NCI-H2029 treated with DMSO at 0.1 percent for 48 hours (cell line): ENCODE data around the gene MACROD2.
"Not testable (repeated sequence)": the region's sequence is repeated elsewhere in the genome, so short reads cannot be mapped to it uniquely, and the experiment has no call there.

ENCODE experiments used
- DNase-seq: peaks from one replicate; lab custom pipeline; 2025; lab: John Stamatoyannopoulos, UW

The MACROD2 gene

DNA sequence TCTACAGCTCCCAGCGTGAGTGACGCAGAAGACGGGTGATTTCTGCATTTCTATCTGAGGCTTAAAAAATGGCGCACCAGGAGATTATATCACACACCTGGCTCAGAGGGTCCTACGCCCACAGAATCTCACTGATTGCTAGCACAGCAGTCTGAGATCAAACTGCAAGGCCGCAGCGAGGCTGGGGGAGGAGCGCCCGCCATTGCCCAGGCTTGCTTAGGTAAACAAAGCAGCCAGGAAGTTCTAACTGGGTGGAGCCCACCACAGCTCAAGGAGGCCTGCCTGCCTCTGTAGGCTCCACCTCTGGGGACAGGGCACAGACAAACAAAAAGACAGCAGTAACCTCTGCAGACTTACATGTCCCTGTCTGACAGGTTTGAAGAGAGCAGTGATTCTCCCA lies 275.4 kb downstream of the MACROD2 start:
- DNase-seq, result not testable (repeated sequence)

DNA sequence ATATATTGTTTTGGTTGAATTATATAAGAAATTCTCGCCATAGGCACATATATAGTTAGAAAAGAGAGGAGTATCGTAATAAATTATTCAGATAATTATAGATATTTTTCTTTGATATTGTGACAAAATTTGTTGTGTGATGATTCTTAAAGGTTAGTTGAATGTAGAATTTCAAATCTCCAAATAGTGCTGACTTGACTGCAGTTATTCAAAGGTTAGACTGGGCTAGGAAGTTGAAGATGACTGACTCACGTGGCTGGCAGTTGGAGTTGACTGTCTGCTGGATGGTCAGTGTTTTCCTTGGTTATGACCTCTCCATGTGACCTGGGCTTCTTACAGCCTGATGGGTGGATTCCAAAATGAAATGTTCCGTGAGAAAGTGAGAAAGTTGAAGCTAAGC lies 286.8 kb downstream of the MACROD2 start:
- no peak for DNase-seq

DNA sequence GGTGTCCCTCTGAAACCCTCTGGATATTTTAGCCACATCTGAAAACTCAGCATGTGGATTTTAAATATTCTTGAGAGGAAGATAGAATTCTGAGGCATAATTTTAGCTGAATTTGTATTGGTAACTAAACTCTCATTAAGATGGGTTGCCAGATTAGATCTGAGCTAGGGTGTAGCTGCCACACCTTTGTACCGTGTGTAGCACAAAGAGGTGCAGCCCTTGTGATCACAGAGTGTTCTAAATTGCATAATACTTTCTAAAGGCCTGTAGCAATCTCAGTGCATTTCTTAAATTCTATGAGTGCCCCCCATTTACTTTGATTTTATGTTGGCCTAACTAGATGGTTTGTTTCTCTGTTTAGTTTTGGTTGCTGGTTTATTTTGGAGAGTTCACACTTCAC lies 289.1 kb downstream of the MACROD2 start:
- no peak for DNase-seq

DNA sequence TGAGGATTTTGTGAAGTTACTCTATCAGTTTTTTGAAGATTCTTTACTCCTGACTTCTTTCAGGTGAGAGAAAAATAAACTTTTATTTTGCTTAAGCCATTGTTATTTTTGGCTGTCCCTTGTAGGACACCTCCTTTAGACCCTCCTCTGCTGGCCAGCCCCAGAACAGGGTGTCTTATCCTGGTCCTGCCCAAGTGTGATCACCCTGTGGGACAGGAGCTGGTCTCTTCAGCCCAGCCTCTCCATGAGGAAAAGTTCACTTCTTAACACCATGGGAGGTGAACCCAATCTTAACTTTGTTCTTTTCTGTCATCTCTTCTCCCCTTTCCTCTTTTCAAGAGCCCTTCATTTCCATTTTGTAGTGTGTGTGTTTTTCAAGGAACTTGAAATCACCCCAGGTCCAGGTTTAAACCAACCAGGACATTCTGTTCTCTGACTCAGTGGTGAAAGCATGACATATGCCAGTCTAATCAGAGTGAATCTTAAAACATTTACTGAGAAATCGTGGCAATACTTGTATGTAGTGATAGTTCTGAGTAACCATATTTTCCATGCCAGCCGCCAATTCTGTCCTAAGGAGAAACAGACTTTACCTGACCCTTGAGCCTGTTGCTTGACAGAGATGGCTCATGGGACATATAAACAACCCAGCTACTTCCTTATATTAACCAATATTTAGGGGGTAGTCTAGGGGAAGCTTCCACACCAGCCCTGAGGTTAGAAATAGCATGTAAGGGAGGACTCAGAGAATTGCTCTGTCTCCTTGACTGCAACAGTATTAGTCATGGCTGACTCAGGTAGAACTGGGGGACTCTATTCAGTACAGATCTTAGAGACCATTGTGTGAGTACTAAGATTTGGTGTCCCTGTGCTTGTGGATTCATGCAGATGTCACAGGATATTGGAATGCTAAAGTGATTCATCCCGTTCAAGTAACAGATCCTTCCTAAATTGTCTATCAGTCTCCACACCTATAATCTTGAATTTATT lies 293.3 kb downstream of the MACROD2 start:
- no peak for DNase-seq

DNA sequence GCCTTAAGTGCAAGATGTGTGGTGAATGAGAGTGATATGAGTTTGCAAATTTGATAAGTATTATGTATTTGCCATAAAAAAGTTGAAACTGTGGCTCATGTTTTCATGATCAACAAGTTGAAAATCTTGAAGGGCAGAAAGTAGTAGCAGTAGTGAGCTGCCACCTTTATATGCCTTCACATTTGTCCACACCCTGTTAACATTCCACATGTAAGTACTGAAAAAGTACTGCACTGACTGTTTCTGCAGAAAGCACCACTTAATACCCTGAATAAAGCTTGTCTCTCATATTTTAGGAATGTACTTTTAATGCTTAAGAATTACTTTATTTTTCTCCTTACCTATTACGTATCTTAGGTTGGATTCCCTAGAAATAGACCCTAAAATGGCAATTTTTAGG lies 296.2 kb downstream of the MACROD2 start:
- DNase-seq, result no peak

DNA sequence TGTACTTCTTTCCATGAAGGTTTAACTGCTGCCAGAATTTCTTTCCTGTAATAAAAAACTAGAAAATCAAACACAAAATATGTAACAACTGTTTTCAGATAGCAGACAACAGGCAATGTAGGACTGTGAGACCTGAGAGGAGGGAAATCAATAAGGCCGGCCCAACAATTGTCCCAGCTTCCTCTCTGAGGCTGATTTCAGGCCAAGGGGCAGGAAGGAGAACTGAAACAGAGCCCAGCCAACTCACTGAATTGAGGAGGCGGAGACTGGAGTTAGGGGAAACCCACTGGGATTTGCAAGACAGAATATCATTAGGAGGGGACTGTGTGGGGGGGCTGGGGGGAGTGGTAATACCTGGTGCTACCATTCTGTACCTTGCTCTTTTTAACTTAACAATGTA lies 299.9 kb downstream of the MACROD2 start:
- DNase-seq, result no peak

DNA sequence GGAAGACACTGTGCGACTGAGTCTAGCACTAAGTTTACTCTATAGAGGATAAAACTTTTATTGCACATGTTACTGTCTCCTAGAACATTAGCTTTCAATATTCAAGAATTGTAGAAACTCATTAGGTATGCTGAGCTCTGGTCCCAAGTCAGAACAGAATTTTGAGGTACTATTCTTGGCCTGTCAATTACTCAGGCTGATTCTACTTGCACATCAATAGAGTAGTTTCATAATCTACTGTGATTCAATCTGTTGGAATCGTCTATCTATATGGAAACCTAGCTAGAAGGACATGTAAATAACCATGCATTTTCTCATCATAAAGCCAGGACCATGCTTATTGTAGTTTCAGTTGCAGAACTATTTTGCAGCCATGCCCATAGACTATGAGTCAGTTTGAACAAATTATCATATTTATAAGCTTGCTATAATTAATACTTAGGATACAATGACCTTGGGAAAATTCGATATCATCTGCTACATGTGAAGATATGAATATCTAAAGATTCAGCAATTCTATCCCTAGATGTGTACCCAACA lies 300.5 kb downstream of the MACROD2 start:
- DNase-seq, result no peak

DNA sequence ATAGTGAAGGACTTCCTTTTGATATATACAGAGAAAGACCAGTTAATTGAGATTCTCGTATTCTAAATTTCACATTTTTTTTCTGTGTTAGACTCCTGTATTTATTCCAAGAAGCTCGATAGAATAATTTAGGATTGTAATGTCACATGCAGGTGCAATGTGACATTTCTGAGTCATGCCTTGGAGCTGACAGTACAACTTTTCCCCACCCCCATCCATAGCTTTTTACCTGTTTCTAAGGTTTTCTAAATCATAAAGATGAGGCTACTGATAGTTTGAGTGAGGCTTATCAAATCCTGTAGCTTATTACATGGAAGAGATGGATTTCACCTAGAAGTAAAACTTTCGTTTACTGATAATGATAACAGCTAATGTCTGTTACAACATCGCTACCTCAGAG lies 304.5 kb downstream of the MACROD2 start:
- DNase-seq, result no peak

DNA sequence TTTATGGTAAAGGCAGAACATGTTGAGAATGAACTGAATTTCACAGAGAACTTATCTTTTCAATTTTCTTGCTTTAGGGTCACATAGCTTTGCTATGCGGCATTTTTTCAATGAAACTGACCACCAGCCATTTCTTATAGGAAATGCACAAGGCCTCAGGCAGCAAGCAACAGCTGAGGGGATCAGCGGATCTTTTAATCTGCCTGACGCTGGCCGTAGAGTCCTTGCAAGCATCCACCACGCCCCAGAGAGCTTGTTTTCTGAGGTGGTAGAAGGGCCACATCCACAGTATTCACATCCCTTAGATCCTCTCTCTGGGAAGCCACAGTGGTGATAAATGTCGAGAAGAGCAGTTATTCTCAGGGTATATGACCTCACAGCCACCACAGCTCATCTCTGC lies 307.8 kb downstream of the MACROD2 start:
- DNase-seq, result no peak

DNA sequence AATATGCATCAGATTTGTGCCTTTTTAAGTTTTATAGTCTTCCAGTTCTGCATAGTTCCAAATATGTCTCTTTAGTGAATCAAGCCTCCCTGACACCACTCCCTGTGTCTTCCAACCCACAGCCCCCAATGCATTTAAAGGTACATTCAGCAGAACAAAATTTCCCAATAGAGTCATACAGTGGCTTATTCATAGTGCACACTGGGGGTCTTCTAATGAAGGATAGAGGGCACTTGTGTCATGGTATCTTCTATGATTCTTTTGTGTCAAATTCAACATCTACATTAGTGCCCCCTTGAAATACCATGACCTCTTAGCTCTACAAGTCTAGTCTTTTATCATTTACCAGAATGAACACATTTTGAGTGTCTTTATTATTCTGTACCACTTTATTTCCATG lies 308.3 kb downstream of the MACROD2 start:
- no peak for DNase-seq

DNA sequence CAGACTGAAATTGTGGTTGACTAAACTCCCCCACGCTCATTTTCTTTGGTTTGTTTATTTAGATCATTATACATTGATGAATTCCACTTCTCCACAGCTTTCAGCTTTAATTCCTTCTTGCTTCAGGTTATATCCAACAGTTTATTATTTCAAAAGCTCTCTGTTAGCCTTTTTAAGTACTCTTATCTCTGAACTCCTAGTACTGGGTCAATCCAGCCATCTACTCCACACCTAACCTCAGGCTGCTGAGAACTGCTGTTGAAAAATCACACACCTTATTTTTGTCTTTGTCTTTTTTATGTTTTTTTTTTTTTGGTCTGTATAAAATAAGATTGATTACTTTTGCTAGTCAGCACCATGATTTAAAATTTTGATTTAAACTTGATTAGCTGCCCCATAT lies 309.2 kb downstream of the MACROD2 start:
- no peak for DNase-seq

DNA sequence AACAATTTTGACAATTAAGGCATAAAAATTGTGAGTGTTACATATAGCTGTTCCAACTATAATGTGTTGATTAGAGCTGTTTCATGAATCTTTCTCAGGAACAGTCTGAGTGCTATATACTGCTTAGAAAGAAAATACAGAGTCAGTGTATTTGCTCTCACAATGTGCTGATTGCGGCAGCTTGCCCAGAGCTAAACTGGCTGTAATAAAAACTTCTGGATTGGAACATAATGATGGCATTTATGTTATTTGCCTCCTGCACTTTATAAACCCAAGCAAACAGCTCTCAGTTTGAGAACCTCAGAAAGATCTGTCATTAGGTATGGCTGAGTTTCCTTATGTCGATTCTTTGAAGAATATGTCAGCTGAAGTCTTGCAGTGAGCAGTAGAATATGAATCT lies 312.6 kb downstream of the MACROD2 start:
- no peak for DNase-seq

DNA sequence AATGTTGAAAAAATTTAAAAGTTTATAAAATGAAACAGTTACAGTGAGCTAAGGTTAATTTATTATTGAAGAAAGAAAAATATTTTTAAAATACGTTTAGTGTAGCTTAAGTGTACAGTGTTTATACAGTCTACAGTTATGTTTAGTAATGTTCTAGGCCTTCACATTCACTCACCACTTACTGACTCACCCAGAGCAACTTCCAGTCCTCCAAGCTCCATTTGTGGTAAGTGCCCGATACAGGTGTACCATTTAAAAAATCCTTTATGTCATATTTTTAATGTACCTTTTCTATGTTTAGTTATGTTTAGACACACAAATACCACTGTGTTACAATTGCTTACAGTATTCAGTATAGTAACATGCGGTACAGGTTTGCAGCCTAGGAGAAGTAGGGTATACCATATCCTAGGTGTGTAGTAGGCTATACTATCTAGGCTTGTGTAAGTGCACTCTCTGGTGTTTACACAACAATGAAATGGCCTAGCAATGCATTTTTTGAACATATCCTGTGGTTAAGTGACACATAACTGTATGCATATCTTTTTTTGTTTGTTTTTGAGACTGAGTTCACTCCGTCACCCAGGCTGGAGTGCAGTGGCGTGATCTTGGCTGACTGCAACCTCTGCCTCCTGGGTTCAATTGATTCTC lies 315.8 kb downstream of the MACROD2 start:
- DNase-seq, result no peak

DNA sequence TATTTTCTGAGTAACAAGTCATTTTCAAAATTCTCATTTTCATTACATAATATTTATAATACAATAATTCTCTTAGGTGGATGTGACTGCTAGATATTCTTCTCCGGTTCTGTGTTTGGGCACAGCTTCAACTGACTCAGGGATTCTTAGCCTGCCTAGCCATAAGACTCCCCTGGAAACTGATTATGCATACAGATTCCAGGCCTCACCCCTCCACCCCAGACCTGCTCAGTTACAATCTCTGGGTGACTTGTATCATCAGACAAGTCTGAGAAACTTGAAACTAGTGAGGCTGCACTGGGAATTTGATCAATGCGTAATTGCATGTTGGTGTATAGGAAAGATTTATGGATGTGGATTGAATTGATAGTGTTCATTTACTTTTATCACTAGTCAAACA lies 316.7 kb downstream of the MACROD2 start:
- no peak for DNase-seq

DNA sequence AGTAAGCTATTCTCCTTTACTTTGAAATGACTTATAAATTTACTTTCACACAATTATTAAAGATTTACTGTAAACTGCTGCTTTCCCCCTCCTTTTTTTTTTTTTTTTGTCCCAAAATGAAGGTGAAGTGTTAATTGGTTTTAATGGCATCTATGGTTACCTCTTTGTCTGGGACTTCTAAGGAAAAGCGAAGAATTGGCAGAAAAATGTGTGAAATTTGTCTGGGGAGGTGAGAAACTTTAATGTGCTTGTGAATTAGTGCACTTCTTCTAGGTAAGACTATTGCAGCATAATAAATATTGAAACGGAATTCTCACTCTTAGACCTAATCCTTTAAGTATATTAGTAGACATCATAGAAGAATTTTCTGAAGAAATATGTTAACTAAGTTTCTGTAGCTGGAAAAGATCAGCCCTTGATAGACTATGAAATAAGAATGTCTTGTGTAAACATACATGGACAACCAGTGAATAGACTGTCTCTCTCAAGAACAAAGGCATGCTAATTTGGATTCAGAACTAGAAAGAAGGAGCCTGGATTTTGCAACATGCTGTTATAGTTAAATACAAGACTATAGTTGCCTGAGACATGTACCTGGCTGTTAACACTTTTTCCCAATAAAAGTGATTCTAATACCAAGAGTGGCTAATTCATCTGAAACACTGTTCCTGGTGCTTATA lies 318.2 kb downstream of the MACROD2 start:
- no peak for DNase-seq

DNA sequence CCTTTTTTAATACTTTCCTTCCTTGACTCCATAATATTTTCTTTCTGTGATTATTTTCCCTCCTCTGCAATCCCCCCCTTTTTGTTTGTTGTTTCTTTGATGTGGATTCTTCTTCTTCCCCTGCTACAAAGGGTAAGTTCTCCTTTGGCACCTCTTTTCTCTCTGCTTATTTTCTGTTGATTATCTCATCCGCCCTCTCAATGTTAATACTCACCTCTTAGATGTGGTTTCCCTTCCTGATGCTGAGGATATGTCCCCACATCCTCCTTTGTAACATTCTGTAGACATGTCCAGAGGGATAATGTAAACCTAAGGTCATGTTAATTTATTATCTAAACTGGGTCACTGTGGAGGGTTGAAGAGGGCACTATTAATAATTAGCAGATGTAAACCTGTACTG lies 324.4 kb downstream of the MACROD2 start:
- no peak for DNase-seq

DNA sequence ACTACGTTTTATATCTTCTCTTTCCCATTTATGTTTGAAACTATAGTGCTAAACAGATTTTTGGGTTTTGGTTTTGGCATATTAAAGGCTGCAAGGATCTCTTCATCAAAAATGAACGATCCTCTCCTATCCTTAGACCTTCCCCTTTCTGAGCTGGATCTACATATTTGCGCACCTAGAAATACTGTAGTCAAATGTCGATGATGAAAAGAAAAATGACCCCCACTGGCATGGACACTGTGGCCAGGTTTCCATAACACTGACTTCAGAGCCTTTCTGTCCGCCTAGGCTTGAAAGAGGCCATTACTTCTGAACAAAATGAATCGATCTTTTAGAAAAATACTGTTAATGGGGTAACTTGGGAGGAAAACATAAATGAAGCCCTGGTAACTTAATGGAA lies 336.3 kb downstream of the MACROD2 start:
- no peak for DNase-seq

DNA sequence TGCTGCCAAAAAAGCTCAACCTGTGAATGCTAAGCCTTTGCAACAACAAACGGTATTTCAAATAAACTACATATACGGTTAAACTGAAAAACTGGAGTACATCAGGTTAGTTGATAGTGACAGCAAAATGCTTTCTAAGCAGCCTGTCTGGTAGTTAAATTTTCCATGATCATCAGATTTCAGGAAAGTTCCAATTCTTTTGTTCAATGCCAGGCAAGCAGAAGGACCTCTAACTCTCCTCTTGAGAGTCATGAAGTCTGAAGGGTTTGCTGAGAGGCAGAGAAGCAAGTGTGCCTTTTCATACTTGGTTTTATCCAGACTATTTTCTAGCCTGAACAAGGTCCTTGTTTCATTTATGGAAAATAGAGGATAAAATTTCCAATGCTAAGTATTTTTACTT lies 337.6 kb downstream of the MACROD2 start:
- DNase-seq, result no peak

DNA sequence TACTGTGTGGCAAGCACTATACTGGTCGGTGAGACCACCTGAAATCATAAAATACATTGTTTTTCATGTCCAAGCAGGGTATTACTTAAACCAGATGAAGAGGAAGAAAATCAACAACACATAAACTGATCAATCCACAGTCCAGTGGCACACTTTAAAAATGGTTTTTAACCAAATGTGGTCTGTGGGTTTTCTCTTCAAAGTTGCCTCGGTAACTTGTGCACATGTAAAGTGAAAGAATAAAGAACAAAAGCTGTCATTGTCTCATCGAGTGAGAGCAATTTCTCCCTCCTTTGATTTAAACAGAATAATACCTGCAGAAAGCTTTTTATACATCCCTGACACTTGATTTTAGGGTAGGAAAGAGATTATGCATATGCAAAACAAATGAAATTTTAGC lies 338.4 kb downstream of the MACROD2 start:
- DNase-seq, result no peak

DNA sequence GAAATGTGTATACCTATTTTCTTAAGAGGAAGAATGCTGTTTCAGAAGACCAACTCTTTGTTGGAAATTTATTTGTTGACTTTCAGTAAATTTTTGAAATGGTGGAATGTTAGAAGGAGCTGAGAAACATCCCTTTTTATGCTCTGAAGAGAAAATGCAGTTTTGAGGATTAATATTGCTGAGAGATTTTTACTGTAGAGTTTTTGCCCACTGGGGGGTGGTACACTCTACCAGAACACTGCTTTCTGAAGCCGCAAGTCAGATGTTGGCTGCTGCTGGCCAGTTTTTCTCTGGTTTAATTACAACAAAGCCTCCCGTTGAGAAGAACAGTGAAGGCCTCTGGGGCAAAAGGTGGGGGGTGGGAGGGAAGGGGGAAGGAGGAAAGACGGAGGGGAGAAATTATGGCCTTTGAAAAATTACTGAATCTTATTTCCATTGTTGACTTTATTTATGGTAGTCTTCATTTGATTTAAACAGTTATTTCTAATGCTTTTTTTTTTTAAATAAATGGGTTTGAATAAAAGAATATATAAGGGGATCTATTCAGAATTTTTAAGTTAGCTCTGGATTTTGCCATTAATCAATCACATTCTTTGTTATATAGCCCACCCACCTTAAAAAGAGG lies 339.1 kb downstream of the MACROD2 start:
- DNase-seq, result peak; percentile 11

DNA sequence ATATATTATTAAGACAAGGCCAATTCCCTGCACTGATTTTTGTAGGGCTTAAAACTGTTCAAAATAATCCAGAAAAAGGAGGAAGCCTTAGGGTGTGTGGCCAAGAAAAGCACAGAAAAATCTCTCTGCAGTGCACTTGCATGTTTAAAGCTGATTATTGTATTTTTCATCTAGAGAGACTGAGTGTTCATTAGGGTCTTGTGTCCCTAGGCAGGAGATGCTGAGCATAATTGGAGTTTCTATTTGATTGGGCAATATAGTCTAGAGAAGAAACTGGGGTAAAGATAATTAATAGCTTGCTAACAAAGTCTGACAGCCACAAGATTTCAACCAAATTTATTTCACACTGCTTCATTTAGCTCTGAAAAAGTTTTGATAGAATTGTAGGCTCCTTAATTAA lies 339.7 kb downstream of the MACROD2 start:
- DNase-seq, result no peak

DNA sequence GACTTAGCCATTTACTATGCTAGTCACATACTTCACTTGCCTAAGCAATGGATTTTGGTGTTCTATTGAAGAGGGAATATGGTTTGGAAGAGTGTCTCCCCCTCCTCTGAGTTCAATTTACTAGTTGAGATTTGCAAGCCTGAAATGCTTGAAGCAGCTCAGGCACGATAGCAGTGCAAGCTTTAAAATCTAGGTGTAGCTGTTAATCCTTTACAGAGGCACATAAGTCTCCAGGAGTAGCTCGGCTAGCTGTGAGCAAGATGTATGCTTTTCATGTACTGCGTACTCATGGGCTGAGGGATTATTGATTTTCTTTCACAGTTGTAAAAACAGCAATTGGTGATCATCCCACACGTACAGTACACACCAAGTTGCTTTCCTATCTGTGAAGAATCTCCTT lies 341.4 kb downstream of the MACROD2 start:
- DNase-seq, result no peak
